GM18907 (cell line): ENCODE data around the gene OLFM4.

Source experiments
- ATAC-seq: cut with Tn5 transposase; IDR thresholded peaks from one replicate; pipeline ENCODE4 v1.9.1; 2021; ENCODE audit warnings: mild to moderate bottlenecking, moderate library complexity; ENCODE audit not compliant: unreplicated experiment

OLFM4 gene, protein sequence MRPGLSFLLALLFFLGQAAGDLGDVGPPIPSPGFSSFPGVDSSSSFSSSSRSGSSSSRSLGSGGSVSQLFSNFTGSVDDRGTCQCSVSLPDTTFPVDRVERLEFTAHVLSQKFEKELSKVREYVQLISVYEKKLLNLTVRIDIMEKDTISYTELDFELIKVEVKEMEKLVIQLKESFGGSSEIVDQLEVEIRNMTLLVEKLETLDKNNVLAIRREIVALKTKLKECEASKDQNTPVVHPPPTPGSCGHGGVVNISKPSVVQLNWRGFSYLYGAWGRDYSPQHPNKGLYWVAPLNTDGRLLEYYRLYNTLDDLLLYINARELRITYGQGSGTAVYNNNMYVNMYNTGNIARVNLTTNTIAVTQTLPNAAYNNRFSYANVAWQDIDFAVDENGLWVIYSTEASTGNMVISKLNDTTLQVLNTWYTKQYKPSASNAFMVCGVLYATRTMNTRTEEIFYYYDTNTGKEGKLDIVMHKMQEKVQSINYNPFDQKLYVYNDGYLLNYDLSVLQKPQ

DNA sequence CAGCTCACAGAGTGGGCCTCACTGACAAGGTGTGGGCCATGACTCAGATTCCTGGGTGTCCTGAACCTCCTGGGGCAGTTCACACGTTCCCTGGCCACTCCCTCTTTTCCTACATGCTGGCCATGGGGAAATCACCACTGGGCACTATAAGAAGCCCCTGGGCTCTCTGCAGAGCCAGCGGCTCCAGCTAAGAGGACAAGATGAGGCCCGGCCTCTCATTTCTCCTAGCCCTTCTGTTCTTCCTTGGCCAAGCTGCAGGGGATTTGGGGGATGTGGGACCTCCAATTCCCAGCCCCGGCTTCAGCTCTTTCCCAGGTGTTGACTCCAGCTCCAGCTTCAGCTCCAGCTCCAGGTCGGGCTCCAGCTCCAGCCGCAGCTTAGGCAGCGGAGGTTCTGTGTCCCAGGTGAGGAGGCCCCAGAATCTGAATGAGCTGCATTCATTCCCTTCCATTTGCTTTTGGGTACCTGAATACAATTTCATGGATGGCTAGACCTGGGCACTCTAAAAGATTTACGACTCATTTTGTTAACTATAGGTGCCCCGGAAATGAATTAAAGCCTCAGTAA lies at the start of gene OLFM4:
OLFM4 (plus strand) TSS at position 177 of the 567 bp plus-strand sequence; CDS start at position 201, 24 bp downstream.
- no peak for ATAC-seq

DNA sequence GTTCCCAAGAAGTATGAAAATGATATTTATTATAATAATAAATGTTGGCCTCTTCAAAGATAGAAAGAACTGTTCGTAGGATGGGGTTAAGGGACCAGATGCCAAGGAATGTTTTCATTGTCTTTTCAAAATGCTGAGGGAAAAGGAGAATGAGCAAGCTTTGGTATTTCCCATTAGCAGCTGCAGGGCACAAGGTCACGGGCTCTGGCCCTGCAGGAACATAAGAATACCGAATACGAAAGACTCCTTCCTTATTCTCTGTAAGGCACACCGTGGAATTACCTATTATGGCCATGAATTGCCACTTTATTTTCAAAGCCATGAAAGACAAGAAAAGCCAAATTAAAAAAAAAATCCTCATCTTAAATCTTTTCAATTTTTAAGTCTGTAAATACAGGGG lies 49.6 kb upstream of the OLFM4 start:
- ATAC-seq: no peak

DNA sequence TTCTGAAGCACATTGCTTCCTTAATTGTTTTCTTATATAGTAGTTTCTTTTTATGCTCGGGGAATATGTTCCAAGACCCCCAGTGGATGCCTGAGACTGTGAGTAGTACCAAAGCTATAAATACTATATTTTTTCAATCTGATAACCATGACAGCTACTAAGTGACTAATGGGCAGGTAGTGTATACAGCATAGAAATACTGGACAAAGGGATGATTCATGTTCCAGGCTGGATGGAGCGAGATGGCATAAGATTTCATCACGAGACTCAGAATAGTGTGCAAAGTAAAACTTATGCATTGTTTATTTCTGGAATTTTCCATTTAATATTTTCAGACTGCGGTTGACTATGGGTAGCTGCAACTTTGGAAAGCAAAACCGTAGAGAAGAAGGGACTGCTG lies 47.9 kb upstream of the OLFM4 start:
- ATAC-seq: no peak

DNA sequence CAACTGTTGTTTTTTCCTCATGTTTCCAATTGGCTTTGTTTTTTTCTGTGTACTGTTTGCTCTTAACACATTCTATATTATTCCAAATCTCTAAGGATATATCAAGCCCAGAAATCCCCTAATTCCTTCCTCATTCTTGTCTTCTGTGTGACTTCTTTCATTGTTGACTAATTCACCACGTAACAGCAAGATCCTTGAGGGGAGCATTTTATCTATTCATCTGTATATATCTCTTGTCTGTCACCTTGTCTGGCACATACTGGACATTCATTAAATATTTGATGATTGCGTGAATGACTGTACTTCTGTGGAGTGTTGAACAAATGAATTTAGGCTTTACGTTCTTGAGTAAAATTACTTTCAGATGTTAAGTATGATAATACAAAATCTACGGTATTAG lies 44.8 kb upstream of the OLFM4 start:
- ATAC-seq: no peak

DNA sequence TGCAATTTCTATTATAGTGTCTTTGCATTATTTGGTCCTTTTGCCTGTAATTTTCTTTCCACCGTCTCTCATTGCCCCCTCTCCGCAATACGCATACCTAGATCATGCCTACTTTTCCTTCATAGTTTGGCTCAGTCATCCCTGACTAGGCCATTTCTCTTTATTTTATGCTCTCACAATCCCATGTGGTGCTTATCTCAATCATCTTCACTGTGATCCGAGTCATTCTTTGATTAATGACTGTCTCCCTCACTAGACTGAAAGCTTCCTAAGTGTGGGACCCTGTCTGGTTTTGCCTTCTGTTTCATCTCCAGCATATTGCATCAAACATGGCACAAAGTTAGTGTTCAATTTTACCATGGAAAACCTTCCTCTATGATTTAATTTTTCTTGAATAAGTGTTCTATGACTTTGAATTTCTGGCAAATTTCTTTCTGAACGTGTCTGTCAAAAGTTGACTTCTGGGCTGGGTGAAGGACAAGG lies 43.7 kb upstream of the OLFM4 start:
- no peak for ATAC-seq

DNA sequence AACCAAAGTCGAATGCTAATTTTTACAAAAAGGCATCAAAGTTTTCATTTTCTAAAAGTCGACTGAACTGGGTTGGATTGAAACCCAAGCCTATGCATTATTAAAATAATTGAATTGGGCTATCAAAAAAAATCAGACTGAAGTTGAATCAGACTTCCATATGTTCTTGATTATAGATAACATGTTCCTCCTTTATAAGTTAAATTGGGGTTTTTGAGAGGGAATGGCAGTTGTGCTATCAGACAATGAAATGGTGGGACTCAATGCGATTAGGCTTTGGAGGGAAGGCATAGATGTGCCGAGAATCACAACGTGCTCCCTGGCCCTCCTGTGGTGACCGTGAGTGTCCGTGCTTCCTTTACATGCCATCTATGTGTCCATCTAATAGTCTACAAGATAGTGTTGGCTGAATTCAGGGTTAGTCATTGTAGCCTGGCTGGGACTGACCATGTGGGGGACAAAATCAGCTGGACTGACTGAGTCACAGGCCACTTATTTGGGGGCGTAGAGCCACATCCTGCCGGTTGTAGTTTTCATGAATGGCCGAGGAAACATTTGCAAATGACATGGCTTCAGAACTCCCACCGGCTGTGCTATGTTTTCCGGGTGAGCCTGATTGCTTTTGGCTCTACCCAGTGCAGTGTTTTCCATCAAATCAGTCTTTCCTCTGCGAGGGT lies 37.1 kb upstream of the OLFM4 start:
- no peak for ATAC-seq

DNA sequence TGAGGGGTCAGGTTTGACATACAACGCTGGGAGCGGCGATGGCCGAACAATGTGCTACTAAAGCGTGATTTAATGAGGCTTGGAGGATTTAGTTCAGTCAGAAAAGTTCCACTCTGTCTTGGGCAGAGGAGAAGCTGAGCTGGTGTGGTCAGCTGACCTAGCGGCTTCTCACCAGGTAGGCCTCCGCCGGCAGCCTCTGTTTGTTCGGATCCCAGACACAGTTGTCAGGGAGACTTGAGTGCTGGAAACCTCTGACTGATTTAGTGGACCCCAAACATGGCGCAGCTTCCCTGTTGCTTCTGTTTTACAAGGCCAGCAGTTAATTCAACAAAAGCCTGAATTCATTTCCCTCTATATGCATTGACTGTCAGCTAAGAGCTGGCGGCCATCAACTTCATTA lies 36.5 kb upstream of the OLFM4 start:
- ATAC-seq: no peak

DNA sequence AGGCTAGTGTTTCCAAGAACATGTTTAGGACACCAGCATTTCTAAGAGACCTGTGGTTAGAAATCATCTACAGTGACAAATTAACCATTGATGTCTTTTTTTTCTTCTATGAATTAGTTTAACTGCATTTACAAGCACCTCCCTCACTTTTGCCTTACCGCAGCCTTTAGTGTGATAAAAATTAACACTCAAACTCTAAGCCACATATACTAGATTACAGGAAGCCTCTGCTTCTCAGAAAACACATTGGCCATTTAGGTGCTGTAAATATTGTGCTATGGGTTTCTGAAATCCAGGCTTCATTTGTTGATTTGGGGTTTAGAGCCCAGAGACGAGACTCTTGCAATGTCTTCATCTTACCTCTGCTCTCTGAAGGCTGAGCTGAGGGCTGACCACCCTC lies 34.6 kb upstream of the OLFM4 start:
- ATAC-seq: no peak

DNA sequence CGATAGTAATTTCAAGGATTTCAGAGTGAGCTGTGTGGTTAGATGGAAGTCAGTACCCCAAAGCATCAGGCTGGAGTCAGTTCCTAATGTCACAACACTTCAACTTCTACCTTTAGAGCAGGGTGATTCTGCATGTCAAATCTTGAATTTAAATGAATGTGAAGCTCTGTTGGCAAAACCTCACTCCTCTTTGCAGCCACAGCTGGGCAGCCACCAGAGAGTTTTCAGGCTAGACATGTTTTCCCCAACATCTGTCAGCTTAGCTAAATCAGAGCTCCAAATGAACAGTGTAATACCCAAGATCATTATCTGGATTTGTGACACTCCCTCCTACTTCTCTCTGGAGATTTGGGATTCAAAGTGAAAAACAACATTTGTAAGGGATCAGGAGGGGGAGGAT lies 33.7 kb upstream of the OLFM4 start:
- no peak for ATAC-seq

DNA sequence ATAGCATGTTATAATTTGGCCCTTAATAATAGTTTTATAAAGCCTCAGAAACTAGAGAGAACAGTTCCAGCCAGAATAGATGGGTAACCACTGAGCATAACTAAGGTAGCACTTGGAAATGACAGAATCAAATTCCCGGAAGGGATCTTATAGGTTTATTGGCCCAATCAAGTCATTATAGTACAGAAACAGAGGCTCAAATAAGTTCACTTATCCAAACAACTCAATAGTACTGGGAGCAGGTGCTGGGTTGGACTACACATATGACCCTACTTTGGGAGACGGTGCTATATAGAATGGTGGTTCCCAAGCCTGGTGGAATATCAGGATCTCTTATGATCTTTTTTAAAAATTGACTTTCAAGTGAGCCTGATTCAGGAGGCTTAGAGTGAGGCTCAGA lies 32.7 kb upstream of the OLFM4 start:
- no peak for ATAC-seq

DNA sequence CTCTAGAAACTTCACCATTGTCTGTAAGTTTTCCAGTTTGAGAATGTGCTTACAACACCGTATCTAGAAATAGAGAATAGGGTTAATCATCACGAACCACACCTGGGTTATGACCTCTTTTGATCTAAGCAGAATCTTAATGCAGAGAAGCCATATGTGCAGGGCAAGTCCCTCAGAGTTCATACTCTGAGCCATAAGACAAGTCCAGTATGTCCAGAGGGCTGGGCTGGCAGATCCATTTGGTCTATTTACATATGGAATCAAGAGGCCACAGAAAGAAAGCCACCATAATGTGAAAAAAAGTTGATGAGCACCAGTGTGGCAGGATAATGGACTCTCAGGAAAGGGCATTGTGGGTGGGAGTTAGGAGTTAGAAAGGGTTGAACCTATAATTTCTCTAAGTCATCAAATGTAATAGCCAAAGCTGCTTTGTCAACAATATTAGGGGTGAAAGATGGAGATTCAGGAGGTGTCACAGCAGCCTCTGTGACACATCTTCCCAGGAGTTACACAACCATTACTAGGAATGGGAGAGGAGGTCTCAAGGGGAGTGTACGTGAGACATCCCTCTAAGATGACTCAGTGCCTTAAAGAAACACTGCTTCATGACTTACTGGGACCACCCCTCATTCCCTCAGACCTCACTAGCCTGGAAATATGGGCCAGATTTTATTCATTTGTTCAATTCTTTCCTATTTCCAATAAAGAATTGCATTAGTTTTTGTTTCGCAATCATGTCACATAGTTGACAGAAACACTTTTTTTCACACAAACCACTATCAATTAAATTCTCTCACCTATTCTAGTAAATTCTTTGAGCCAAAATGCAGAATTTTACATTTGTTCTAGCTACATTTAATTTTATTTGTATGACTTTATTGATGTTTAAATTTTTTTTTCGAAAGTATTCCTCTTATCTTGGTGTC lies 30.4 kb upstream of the OLFM4 start:
- ATAC-seq: no peak

DNA sequence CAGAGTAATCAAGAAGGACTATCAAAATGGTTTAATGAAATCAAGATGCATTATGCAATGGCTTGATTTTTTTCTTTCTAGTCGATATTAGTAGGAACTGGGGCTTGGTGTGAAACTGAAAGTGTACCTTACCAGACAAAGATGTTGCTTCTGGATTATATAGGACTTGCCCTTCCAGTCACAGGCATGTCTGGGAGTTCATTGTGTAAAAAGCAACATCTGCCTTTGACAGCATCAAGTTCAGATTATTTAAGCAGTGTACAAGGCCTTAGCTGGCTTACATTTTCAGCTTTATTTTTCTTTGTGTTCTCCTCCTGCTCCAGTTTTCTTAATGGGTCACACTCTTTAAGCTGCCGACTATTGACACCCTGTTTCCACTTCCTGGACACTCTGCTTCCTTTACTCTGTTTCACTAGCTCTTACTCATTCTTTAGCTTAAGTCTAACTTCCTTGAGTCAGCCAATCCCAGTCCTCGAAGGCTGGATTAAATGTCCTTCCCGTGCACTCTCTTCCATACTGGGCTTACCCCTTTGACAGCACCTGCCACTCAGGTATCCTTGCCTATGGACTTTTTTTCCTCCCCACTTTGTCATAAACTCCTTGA lies 29.4 kb upstream of the OLFM4 start:
- ATAC-seq: no peak

DNA sequence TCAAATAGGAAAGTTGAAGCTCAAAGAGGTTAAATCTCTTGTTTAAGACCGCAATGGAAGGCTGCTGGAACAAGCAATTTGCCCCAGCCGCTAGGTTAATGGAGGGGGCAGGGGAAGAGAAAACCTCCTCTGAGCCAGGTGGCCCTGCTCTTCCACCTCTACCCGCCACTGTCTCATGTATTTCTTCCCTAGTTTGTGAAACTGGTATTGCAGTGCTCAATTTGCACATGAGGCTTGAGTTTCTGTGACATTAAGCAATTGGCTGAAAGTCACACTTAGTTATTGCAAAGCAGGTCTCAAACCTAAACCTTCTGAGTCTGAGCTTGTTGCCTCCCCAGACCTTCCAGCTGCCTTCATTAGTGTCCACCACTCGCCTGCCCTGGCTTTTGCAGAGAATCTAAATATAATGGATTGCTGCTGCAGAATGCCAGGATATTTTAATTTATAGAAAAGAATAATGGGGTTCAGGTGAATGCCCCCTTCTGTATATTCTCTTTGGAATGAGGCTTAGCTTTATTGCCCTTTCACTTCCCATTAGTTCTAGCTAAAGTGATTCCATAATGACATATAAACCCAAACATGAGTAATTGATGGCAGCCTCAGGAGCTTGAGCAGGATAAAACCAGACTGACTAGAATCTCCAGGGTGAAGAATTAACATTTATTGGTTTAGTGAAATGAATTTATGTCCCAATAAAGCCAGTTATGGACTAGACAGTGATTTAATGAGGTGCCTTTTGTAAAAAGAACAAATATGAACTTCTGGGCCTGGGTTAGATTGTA lies 27.0 kb upstream of the OLFM4 start:
- ATAC-seq: no peak

DNA sequence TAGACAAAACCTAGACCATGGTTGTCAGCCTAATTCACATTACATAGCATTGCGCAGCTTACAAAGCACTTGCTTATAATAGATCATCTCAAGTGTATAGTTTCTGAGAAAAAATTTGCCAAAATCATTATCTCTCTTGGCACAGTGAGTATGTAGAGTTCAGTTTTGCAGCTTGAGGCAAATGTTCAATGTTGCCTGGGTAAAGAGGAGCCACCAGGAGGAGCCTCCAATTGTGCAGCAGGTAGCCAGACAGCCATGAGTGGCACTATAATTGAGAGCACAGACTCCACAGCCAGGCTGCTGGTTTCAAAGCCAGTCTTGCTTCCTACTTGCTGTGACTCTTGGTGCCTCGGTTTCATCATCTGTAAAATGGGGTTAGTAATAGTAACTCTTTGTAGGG lies 24.0 kb upstream of the OLFM4 start:
- ATAC-seq: no peak

DNA sequence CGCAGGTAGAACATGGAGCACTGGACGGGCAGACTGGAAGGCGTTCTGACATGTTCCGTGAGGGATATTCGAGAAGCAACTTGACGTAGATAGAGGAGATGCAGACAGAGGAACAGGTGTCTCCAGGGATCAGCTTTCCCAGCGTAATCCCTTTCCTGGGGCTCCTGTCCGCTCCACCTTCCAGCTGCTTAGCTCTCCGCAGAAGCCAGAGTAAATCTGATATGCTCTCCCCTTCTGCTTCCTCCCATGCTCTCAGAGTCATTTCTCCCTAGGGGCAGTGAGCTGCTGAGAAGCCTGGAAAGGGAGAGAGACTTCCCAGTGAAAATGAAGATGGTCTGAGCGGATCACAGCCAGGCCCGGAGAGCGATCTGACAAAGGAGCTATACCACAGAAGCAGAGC lies 23.0 kb upstream of the OLFM4 start:
- no peak for ATAC-seq

DNA sequence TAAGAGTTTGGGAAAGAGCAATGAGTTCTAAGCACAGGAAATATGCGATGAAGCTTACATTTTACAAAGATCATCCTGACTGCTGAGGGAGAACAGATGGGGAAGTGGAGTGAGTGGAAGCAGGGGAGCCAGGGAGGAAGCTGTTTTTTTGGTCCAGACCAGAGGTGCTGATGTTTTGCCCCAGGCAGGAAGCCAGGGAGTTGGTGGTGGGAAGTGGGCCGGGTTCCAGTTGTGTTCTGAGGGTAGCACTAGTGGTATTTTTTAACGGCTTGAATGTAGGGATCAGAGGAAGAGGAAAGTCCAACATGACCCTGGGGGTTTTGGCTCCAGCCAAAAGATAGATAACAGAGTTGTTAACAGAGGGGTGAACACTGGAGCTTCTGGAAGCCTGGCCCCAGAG lies 20.7 kb upstream of the OLFM4 start:
- no peak for ATAC-seq

DNA sequence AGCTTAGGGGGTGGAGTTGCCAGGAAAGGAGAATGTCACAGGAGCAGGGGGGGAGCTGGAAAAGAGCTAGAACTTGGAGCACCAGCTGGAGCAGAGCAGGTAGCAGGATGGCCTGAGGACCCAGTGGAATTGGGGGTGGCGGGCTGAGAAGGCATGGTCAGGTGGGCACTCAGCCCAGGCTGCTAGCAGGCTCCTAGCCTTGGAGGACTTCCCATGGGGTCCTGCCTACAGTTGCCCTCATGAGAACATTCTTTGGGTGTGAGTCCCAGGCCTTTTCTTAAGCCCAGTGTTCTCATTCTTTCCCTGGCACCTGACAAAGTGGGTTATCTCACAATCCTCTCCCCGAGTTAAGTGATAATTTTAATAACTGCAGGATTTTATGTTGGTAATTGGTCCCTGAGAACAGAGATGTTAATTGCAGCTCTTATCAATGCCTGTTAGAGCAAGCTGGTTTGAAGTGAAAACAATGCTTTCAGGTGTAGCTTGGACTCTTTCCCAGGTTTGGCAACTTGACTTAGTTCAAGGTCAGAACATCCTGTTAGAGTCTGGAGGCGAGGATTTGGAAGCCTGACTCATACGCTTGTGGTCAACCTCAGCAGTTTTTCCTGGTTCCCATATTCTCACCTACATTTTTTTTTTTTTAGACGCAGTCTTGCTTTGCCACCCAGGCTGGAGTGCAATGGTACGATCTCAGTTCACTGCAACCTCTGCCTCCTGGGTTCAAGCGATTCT lies 18.1 kb upstream of the OLFM4 start:
- ATAC-seq: no peak

DNA sequence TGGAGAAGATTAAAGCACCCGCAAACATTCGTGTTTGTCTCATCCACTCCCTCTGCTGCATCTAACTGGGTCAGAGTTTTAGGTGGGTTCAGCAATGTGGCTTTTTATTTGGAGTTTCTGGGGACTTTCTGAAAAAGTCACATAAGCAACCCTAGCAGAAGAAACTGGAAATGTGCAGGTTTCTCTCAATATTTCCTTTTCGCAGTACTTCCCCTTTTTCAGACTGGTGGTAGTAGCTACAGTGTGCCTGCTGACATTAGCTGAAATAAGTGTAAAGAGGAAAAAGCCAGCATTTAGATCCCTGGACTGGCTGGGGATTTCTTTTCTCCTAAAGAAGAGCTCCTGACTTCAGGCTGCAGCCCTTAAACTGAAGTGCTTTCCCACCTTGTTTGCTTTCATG lies 15.9 kb upstream of the OLFM4 start:
- peak; percentile 62 for ATAC-seq

DNA sequence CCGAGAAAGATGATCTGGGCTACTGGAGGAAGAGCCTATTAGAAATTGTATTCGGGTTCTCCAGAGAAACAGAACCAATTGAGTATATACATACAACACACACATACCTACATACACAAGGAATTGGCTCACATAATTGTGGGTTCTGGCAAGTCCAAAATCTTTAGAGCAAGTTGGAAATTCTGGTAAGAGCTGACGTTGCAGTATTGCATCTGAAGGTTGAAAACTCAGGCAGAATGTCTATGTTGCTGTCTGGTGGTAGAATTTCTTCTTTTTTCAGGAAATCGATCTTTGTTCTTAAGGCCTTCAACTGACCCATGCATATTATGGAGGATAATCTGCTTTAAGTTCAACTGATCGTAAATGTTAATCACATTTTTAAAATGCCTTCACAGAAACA lies 15.5 kb upstream of the OLFM4 start:
- peak; percentile 13 for ATAC-seq
